Measurements from ENCODE around the gene CLASRP. TPM values are rescaled to one million over a fixed set of nuclear protein-coding genes. Genes with fewer than 3 reads are reported as not detected.

Gene CLASRP
- total RNA-seq, 4 donors from 2014 or later: 28.8 to 121 (median 91.5) TPM

- ATAC-seq (no peak), DNase-seq (no peak)
- Histone ChIP-seq H3K27me3 (no peaks in the 10 kb centered on the region), H3K36me3 (peaks cover 0 to 48% of the 10 kb centered on the region in 2 donors), H3K9me3 (no peaks in the 10 kb centered on the region), H3K4me3 (no peak overlapping the region), H3K27ac (no peak overlapping the region), H3K4me1 (no peaks in the 10 kb centered on the region)
- in situ Hi-C loops (cut with MboI; ENCODE audit: low sequenced_read_pairs in 4 of 4): no loop called here
- intact Hi-C loops (cut with DNase I; ENCODE audit: low total_unique reads): no loop called here
- TF ChIP-seq CTCF (IDR thresholded peaks at IDR 0.05 in 4 of 5, conservative IDR thresholded peaks at IDR 0.05 in 1 of 5) (no peak), POLR2A (IDR thresholded peaks at IDR 0.05) (no peak)
Measured at GRCh38 chr19:45027371-45027770, 11.5 kb upstream of the CLASRP start.

- no peak for TF ChIP-seq CTCF (IDR thresholded peaks at IDR 0.05 in 4 of 5, conservative IDR thresholded peaks at IDR 0.05 in 1 of 5)
- no peak for TF ChIP-seq POLR2A (IDR thresholded peaks at IDR 0.05)
- in situ Hi-C loops (cut with MboI; ENCODE audit: low sequenced_read_pairs in 4 of 4): no loop called here
Measured at GRCh38 chr19:45030825-45031224, 8.0 kb upstream of the CLASRP start.

GRCh38 chr19:45032421-45032820 lies 6.4 kb upstream of the CLASRP start:
- no peak overlapping the region for H3K4me3 ChIP-seq
- no peaks in the 10 kb centered on the region for H3K4me1 ChIP-seq
- no peak for TF ChIP-seq POLR2A (IDR thresholded peaks at IDR 0.05)
- TF ChIP-seq CTCF (IDR thresholded peaks at IDR 0.05 in 4 of 5, conservative IDR thresholded peaks at IDR 0.05 in 1 of 5): no peak
- intact Hi-C loops (cut with DNase I; ENCODE audit: low total_unique reads): no loop called here
- no peaks in the 10 kb centered on the region for H3K9me3 ChIP-seq
- H3K27ac ChIP-seq: no peak overlapping the region
- DNase-seq (no peak), ATAC-seq (no peak)
- no peaks in the 10 kb centered on the region for H3K27me3 ChIP-seq
- in situ Hi-C loops (cut with MboI; ENCODE audit: low sequenced_read_pairs in 4 of 4): no loop called here
- peaks cover 0 to 76% of the 10 kb centered on the region in 2 donors for H3K36me3 ChIP-seq

More at GRCh38 chr19:45030825-45031224, 8.0 kb upstream of the CLASRP start:
- intact Hi-C loops (cut with DNase I; ENCODE audit: low total_unique reads): no loop called here
- Histone ChIP-seq H3K36me3 (peaks cover 0 to 74% of the 10 kb centered on the region in 2 donors), H3K4me3 (no peak overlapping the region), H3K9me3 (no peaks in the 10 kb centered on the region), H3K4me1 (no peaks in the 10 kb centered on the region), H3K27me3 (no peaks in the 10 kb centered on the region), H3K27ac (no peak overlapping the region)
- ATAC-seq (no peak), DNase-seq (no peak)

GRCh38 chr19:45035755-45036154 lies 3.1 kb upstream of the CLASRP start:
- in situ Hi-C loops (cut with MboI; ENCODE audit: low sequenced_read_pairs in 4 of 4): no loop called here
- no peak for TF ChIP-seq CTCF (IDR thresholded peaks at IDR 0.05 in 4 of 5, conservative IDR thresholded peaks at IDR 0.05 in 1 of 5)
- intact Hi-C loops (cut with DNase I; ENCODE audit: low total_unique reads): no loop called here
- Histone ChIP-seq H3K4me1 (peaks cover 19% of the 10 kb centered on the region in 2 donors), H3K4me3 (no peak overlapping the region), H3K9me3 (no peaks in the 10 kb centered on the region), H3K36me3 (peaks cover 0 to 48% of the 10 kb centered on the region in 2 donors), H3K27me3 (no peaks in the 10 kb centered on the region), H3K27ac (no peak overlapping the region)
- DNase-seq: no peak
- no peak for ATAC-seq

Measured in gastrocnemius medialis (tissue), 4 donors.